PC-3 (cell line): ENCODE measurements around the gene ABHD11.

ENCODE experiments used
- EZH2 ChIP-seq: fragments of 300-600 bp; sonication (generic); IDR thresholded peaks from one replicate; pipeline ENCODE4 v1.6.1; 2017; ENCODE audit warnings: antibody characterized with exemption, mild to moderate bottlenecking, low read length; ENCODE audit not compliant: unreplicated experiment
- TF ChIP-seq, protein P1 (sequence below): fragments of 300-600 bp; sonication (generic); conservative IDR thresholded peaks from 2 replicates; pipeline ENCODE4 v1.5.1; 2017; ENCODE audit warnings: antibody characterized with exemption, low read depth, mild to moderate bottlenecking, low read length

GRCh38 chr7:73779517-73779916, 40.9 kb upstream of the ABHD11 start:
- TF ChIP-seq, protein P1, sequence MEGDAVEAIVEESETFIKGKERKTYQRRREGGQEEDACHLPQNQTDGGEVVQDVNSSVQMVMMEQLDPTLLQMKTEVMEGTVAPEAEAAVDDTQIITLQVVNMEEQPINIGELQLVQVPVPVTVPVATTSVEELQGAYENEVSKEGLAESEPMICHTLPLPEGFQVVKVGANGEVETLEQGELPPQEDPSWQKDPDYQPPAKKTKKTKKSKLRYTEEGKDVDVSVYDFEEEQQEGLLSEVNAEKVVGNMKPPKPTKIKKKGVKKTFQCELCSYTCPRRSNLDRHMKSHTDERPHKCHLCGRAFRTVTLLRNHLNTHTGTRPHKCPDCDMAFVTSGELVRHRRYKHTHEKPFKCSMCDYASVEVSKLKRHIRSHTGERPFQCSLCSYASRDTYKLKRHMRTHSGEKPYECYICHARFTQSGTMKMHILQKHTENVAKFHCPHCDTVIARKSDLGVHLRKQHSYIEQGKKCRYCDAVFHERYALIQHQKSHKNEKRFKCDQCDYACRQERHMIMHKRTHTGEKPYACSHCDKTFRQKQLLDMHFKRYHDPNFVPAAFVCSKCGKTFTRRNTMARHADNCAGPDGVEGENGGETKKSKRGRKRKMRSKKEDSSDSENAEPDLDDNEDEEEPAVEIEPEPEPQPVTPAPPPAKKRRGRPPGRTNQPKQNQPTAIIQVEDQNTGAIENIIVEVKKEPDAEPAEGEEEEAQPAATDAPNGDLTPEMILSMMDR, result no peak
- TF ChIP-seq EZH2, result no peak
